HepG2 (cell line): Measurements from ENCODE around the gene TTLL1. TPM values are rescaled to one million over a fixed set of nuclear protein-coding genes. Genes with fewer than 3 reads are reported as not detected.
A peak's percentile ranks its signal among the peaks of the same experiment; 100 is the strongest.

Experiments used
- CC2D1A ChIP-seq: sonication (generic); formaldehyde crosslinking; IDR thresholded peaks from 2 replicates; pipeline ENCODE4 v1.8.1; 2023; ENCODE audit warnings: mild to moderate bottlenecking, missing genetic modification reagents
- CERS6 ChIP-seq: sonication (generic); formaldehyde crosslinking; IDR thresholded peaks from 2 replicates; pipeline ENCODE4 v1.5.0; 2020; ENCODE audit warnings: missing genetic modification reagents
- EZH2 ChIP-seq: conservative IDR thresholded peaks from 2 replicates; pipeline ENCODE4 v1.6.1; 2012; ENCODE audit warnings: mild to moderate bottlenecking, low read depth, low read length, moderate library complexity
- HOXA5 ChIP-seq: sonication (generic); formaldehyde crosslinking; IDR thresholded peaks from 2 replicates; pipeline ENCODE4 v1.4.0; 2020; ENCODE audit warnings: missing genetic modification reagents
- IRX3 ChIP-seq: sonication (generic); formaldehyde crosslinking; IDR thresholded peaks from 2 replicates; pipeline ENCODE4 v1.8.1; 2023; ENCODE audit warnings: mild to moderate bottlenecking, low read depth, missing genetic modification reagents, borderline replicate concordance
- JARID2 ChIP-seq: sonication (generic); formaldehyde crosslinking; IDR thresholded peaks from 2 replicates; pipeline ENCODE4 v1.8.1; 2023; ENCODE audit warnings: missing genetic modification reagents, inconsistent platforms; ENCODE audit not compliant: insufficient replicate concordance
- NFAT5 ChIP-seq: sonication (generic); formaldehyde crosslinking; IDR thresholded peaks from 2 replicates; pipeline ENCODE4 v1.4.0; 2020; ENCODE audit warnings: missing genetic modification reagents
- RAD21 ChIP-seq: fragments of 450-650 bp; formaldehyde crosslinking; IDR thresholded peaks from 2 replicates; pipeline ENCODE4 v1.5.0; 2020; ENCODE audit warnings: mild to moderate bottlenecking
- REXO4 ChIP-seq: sonication (generic); formaldehyde crosslinking; IDR thresholded peaks from 2 replicates; pipeline ENCODE4 v1.8.0; 2022; ENCODE audit warnings: missing genetic modification reagents, mild to moderate bottlenecking, borderline replicate concordance
- RFXANK ChIP-seq: IDR thresholded peaks from 2 replicates; pipeline ENCODE4 v1.6.1; 2016
- SAFB2 ChIP-seq: sonication (generic); formaldehyde crosslinking; IDR thresholded peaks from 2 replicates; pipeline ENCODE4 v1.5.1; 2020; ENCODE audit warnings: missing genetic modification reagents, low read depth, mild to moderate bottlenecking, borderline replicate concordance
- SALL2 ChIP-seq: sonication (generic); formaldehyde crosslinking; IDR thresholded peaks from 2 replicates; pipeline ENCODE4 v1.8.1; 2023; ENCODE audit warnings: mild to moderate bottlenecking, missing genetic modification reagents, inconsistent platforms
- SAP130 ChIP-seq: IDR thresholded peaks from 2 replicates; pipeline ENCODE4 v1.6.1; 2016; ENCODE audit warnings: low read depth
- SATB2 ChIP-seq: sonication (generic); formaldehyde crosslinking; IDR thresholded peaks from 2 replicates; pipeline ENCODE4 v1.5.0; 2020; ENCODE audit warnings: missing genetic modification reagents
- SETDB1 ChIP-seq: sonication (generic); formaldehyde crosslinking; IDR thresholded peaks from 2 replicates; pipeline ENCODE4 v1.5.1; 2020; ENCODE audit warnings: missing genetic modification reagents, mild to moderate bottlenecking, borderline replicate concordance
- SRSF9 ChIP-seq: fragments of 200-400 bp; formaldehyde crosslinking; IDR thresholded peaks from 2 replicates; pipeline ENCODE4 v1.6.1; 2018; ENCODE audit warnings: borderline replicate concordance, mild to moderate bottlenecking, low read depth, low read length; ENCODE audit not compliant: insufficient read depth, poor library complexity, severe bottlenecking
- TRIM24 ChIP-seq: sonication (generic); formaldehyde crosslinking; IDR thresholded peaks from 2 replicates; pipeline ENCODE4 v1.8.0; 2022; ENCODE audit warnings: mild to moderate bottlenecking, missing genetic modification reagents
- ZFP62 ChIP-seq: sonication (generic); formaldehyde crosslinking; IDR thresholded peaks from 2 replicates; pipeline ENCODE4 v1.4.0; 2020; ENCODE audit warnings: missing genetic modification reagents
- ZNF33B ChIP-seq: sonication (generic); formaldehyde crosslinking; IDR thresholded peaks from 2 replicates; pipeline ENCODE4 v1.5.1; 2020; ENCODE audit warnings: mild to moderate bottlenecking, missing genetic modification reagents
- ZNF367 ChIP-seq: sonication (generic); formaldehyde crosslinking; IDR thresholded peaks from 2 replicates; pipeline ENCODE4 v1.4.0; 2020; ENCODE audit warnings: missing genetic modification reagents, borderline replicate concordance
- ZNF563 ChIP-seq: sonication (generic); formaldehyde crosslinking; IDR thresholded peaks from 2 replicates; pipeline ENCODE4 v1.8.0; 2022; ENCODE audit warnings: mild to moderate bottlenecking, moderate library complexity, missing genetic modification reagents
- ZNF589 ChIP-seq: sonication (generic); formaldehyde crosslinking; conservative IDR thresholded peaks from 2 replicates; pipeline ENCODE4 v1.8.0; 2022; ENCODE audit warnings: mild to moderate bottlenecking, moderate library complexity, missing genetic modification reagents
- ZNF639 ChIP-seq: conservative IDR thresholded peaks from 2 replicates; pipeline ENCODE4 v1.6.1; 2018; ENCODE audit warnings: missing genetic modification reagents
- ZNF713 ChIP-seq: sonication (generic); formaldehyde crosslinking; IDR thresholded peaks from 2 replicates; pipeline ENCODE4 v1.4.0; 2020; ENCODE audit warnings: mild to moderate bottlenecking, missing genetic modification reagents
- ZSCAN22 ChIP-seq: sonication (generic); formaldehyde crosslinking; IDR thresholded peaks from 2 replicates; pipeline ENCODE4 v1.4.0; 2020; ENCODE audit warnings: mild to moderate bottlenecking, missing genetic modification reagents
- polyA plus RNA-seq, 8 experiments: library from polyadenylated mRNA; depleted of rRNA in 3 of 8; stranded (reverse) in 7 of 8; unstranded in 1 of 8; fragments of >200 nt; fragmentation: Illumina TruSeq in 4 of 8; extraction: Trizol in 4 of 8; gene quantifications; 2 replicates each; pipeline versions ENCODE4 v1.2.1 to v1.2.3, GENCODE V29; 2011 to 2016; ENCODE audit warnings: low read depth in 4 of 8, missing spikeins in 1 of 8, mixed read lengths in 1 of 8; ENCODE audit not compliant: insufficient read depth in 1 of 8
- total RNA-seq, 5 experiments: library from RNA; depleted of rRNA; stranded (reverse); fragments of >200 nt; fragmentation: Illumina TruSeq; extraction: Trizol; gene quantifications; 2 replicates each; pipeline ENCODE4 v1.2.3, GENCODE V29; 2016; ENCODE audit warnings: low read depth in 1 of 5

Gene TTLL1
- total and polyA plus RNA-seq, 2 of the 13 experiments (the other 11 are each of a cell fraction or from before 2014, with no cell fraction given) = 1.6 to 5.3 TPM

GRCh38 chr22:42993651-42994275 is 95.4 kb downstream of the TTLL1 start (continued):
- no peak for TF ChIP-seq SRSF9
- TF ChIP-seq JARID2 = no peak
- no peak for TF ChIP-seq RAD21 (CRISPR knock-in tag)
- no peak for TF ChIP-seq ZNF563
- TF ChIP-seq CC2D1A (CRISPR knock-in tag) = no peak
- TF ChIP-seq SAP130 (CRISPR knock-in tag) = peak; percentile 82
- peak; percentile 70; the same call in 1 of the 2 replicates for TF ChIP-seq SATB2
- TF ChIP-seq TRIM24 (CRISPR knock-in tag) = no peak
- no peak for TF ChIP-seq ZSCAN22 (CRISPR knock-in tag)
- TF ChIP-seq ZNF33B (CRISPR knock-in tag) = no peak
- TF ChIP-seq ZNF713 (CRISPR knock-in tag) = no peak
- no peak for TF ChIP-seq RFXANK
- TF ChIP-seq SETDB1 = no peak
- TF ChIP-seq ZNF367 (CRISPR knock-in tag) = no peak
- no peak for TF ChIP-seq ZNF639
- TF ChIP-seq ZFP62 (CRISPR knock-in tag) = no peak
- no peak for TF ChIP-seq IRX3
- no peak for TF ChIP-seq HOXA5 (CRISPR knock-in tag)
- no peak for TF ChIP-seq SAFB2
- no peak for TF ChIP-seq ZNF589 (CRISPR knock-in tag)
- TF ChIP-seq REXO4 (CRISPR knock-in tag) = no peak
- no peak for TF ChIP-seq CERS6
- TF ChIP-seq SALL2 = no peak
- TF ChIP-seq EZH2 = no peak
- no peak for TF ChIP-seq NFAT5
